Neuronal stem cell (in vitro differentiated cells): ENCODE data around the gene CENPO.
A peak's percentile ranks its signal among the peaks of the same experiment; 100 is the strongest.
"Not testable (repeated sequence)": the region's sequence is repeated elsewhere in the genome, so short reads cannot be mapped to it uniquely, and the experiment has no call there.

ENCODE experiments used
- DNase-seq: peaks from one replicate; pipeline ENCODE4 v3.0.0-alpha.2; 2013; ENCODE audit warnings: low spot score
- H2AFZ ChIP-seq: one replicate; pipeline ENCODE4 v1.6.1; 2013; ENCODE audit warnings: mild to moderate bottlenecking, low read length, inconsistent platforms
- H2AK5ac ChIP-seq: 2 replicates; pipeline ENCODE4 v1.6.1; 2013; ENCODE audit warnings: low read depth, mild to moderate bottlenecking, inconsistent platforms, low read length, moderate library complexity, mixed read lengths
- H2BK120ac ChIP-seq: 2 replicates; pipeline ENCODE4 v1.6.1; 2013; ENCODE audit warnings: low read depth, mild to moderate bottlenecking, inconsistent platforms, low read length, moderate library complexity, mixed read lengths
- H2BK12ac ChIP-seq: one replicate; pipeline ENCODE4 v1.6.1; 2013; ENCODE audit warnings: low read length, inconsistent platforms
- H2BK15ac ChIP-seq: 2 replicates; pipeline ENCODE4 v1.6.1; 2013; ENCODE audit warnings: mild to moderate bottlenecking, low read length, inconsistent platforms, mixed read lengths
- H2BK5ac ChIP-seq: one replicate; pipeline ENCODE4 v1.6.1; 2013; ENCODE audit warnings: inconsistent platforms, mild to moderate bottlenecking, low read length, moderate library complexity
- H3K14ac ChIP-seq: one replicate; pipeline ENCODE4 v1.6.1; 2013; ENCODE audit warnings: low read length, inconsistent platforms
- H3K18ac ChIP-seq: 2 replicates; pipeline ENCODE4 v1.6.1; 2013; ENCODE audit warnings: low read length, inconsistent platforms
- H3K23ac ChIP-seq: 2 replicates; pipeline ENCODE4 v1.6.1; 2013; ENCODE audit warnings: low read depth, mild to moderate bottlenecking, mixed read lengths, low read length, inconsistent platforms; ENCODE audit not compliant: poor library complexity
- H3K27ac ChIP-seq: replicated peaks from 3 replicates; pipeline ENCODE4 v1.5.1; 2013; ENCODE audit warnings: low read length, inconsistent platforms
- H3K27me3 ChIP-seq, 3 experiments: 2 replicates each; pipeline ENCODE4 v1.6.1; 2013; ENCODE audit warnings: low read length in 3 of 3, mild to moderate bottlenecking in 2 of 3, inconsistent platforms in 1 of 3, low read depth in 1 of 3, mixed read lengths in 1 of 3, moderate library complexity in 1 of 3; ENCODE audit not compliant: control insufficient read depth in 3 of 3, insufficient read depth in 3 of 3
- H3K36me3 ChIP-seq, 2 donors: replicated peaks in 1 of 2; 2 replicates each; pipeline ENCODE4 v1.6.1; 2013; ENCODE audit warnings: low read length in 2 of 2; ENCODE audit not compliant: control insufficient read depth in 2 of 2, insufficient read depth in 2 of 2
- H3K4ac ChIP-seq: 2 replicates; pipeline ENCODE4 v1.6.1; 2013; ENCODE audit warnings: inconsistent platforms, mild to moderate bottlenecking, low read length, moderate library complexity
- H3K4me1 ChIP-seq, 2 donors: 1 replicate in 1 of 2; 2 replicates in 1 of 2; pipeline ENCODE4 v1.6.1; 2013; ENCODE audit warnings: low read length in 2 of 2, low read depth in 1 of 2; ENCODE audit not compliant: control insufficient read depth in 2 of 2, insufficient read depth in 1 of 2
- H3K4me2 ChIP-seq: one replicate; pipeline ENCODE4 v1.6.1; 2013; ENCODE audit warnings: mild to moderate bottlenecking, low read length, inconsistent platforms; ENCODE audit not compliant: insufficient read depth, poor library complexity, severe bottlenecking
- H3K4me3 ChIP-seq, 2 donors: 2 replicates each; pipeline ENCODE4 v1.5.1; 2013; ENCODE audit warnings: low read length in 2 of 2, mild to moderate bottlenecking in 2 of 2, inconsistent platforms in 1 of 2, moderate library complexity in 1 of 2
- H3K79me1 ChIP-seq: one replicate; pipeline ENCODE4 v1.6.1; 2013; ENCODE audit warnings: low read depth, mild to moderate bottlenecking, inconsistent platforms, low read length, moderate library complexity
- H3K9ac ChIP-seq: one replicate; pipeline ENCODE4 v1.6.1; 2013; ENCODE audit warnings: mild to moderate bottlenecking, low read depth, low read length, inconsistent platforms; ENCODE audit not compliant: poor library complexity
- H3K9me3 ChIP-seq, 2 donors: replicated peaks in 1 of 2; 2 replicates each; pipeline versions ENCODE3 to v1.6.1; 2013; ENCODE audit warnings: low read length in 2 of 2, mild to moderate bottlenecking in 2 of 2, inconsistent platforms in 1 of 2, low read depth in 1 of 2, mixed read lengths in 1 of 2, moderate library complexity in 1 of 2; ENCODE audit not compliant: control insufficient read depth in 2 of 2, insufficient read depth in 1 of 2
- H4K8ac ChIP-seq: one replicate; pipeline ENCODE4 v1.6.1; 2013; ENCODE audit warnings: low read depth, mild to moderate bottlenecking, inconsistent platforms, low read length, moderate library complexity
- H4K91ac ChIP-seq: one replicate; pipeline ENCODE4 v1.6.1; 2013; ENCODE audit warnings: low read length, low read depth, mild to moderate bottlenecking, inconsistent platforms; ENCODE audit not compliant: poor library complexity
- WGBS, 2 donors: extraction: QIAGEN DNeasy Blood & Tissue Kit; methylation state at CpG; one replicate each; pipeline ENCODE4 v1.1.7; 2013; ENCODE audit warnings: missing lambda C conversion rate in 2 of 2, mixed read lengths in 1 of 2; ENCODE audit not compliant: insufficient read length in 2 of 2, insufficient replicate concordance in 1 of 2; ENCODE audit errors: extremely low coverage in 2 of 2; 5-methylcytosine and 5-hydroxymethylcytosine counted together

The CENPO gene

DNA sequence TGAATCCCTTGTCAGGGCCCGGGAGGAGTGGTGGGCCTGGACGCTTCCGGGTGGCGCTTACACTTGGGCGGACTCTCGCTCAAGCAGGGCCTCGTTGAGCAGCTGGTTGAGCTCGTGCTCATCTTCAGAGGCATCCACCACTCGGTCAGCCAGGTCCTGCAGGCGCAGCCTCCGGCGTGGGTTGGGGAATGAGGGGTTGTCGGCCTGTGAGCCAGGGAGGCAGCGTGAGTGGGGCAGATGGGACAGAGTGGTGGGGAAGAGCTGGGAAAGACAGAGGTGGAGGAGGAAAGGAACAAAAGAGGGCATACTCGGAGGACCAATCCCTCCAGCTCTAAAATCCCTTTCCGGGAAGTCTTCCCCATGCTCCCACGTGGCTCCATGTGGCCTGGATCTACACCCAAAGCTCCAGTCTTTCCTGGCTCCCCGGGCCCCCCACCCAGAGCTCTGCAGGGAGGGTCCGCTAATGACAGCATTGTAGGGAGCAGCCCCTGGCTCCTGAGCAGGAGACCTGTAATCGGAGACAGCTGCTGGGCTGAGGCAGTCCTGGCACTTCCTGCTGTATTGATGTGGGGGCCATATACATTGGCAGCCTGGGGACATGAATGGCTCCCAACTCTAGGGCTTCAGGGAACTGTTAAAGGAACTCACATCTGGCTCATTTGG lies 41.6 kb downstream of the CENPO start:
- Histone ChIP-seq H3K4me1 (peaks cover 15 to 21% of the 10 kb centered on the region in 2 donors), H3K27me3 (no peaks in the 10 kb centered on the region), H3K27ac (no peak overlapping the region), H2BK5ac (no peak overlapping the region), H2AK5ac (no peak overlapping the region), H2BK120ac (no peak overlapping the region), H2AFZ (no peak overlapping the region), H3K14ac (peak overlapping the region; percentile 47), H4K91ac (peak overlapping the region; percentile 48), H3K4ac (no peak overlapping the region), H2BK12ac (no peak overlapping the region), H3K4me3 (no peak overlapping the region), H3K4me2 (no peak overlapping the region), H2BK15ac (no peak overlapping the region), H3K23ac (peak overlapping the region; percentile 80), H3K18ac (no peak overlapping the region), H3K9me3 (peaks cover 4 to 14% of the 10 kb centered on the region in 2 donors), H4K8ac (no peak overlapping the region), H3K79me1 (peaks cover 2% of the 10 kb centered on the region), H3K9ac (no peak overlapping the region), H3K36me3 (peaks cover 33 to 74% of the 10 kb centered on the region in 2 donors)
- no CpG with 5 or more reads among the region's 20 CpGs for WGBS, 2 donors
- DNase-seq = no peak

DNA sequence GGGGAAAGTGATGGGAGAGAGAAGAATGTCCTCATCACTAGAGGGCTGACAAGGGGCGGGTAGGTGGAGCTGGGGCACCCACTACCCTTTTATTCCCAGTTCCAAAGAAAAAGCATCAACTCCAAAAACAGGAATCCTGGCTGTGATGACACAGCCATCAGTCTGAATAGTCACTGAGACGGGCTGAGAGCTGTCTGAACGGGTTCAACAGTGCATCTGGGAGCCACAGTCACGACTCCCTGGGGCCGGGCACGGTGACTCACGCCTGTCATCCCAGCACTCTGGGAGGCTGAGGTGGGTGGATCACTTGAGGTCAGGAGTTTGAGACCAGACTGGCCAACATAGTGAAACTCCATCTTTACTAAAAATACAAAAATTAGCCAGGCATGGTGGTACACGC lies 42.2 kb downstream of the CENPO start:
- H3K27me3 ChIP-seq, H2BK5ac ChIP-seq, DNase-seq, H3K4me3 ChIP-seq, H3K14ac ChIP-seq, H2BK120ac ChIP-seq, H2BK15ac ChIP-seq, H3K4me2 ChIP-seq, H2BK12ac ChIP-seq, H3K23ac ChIP-seq, H4K8ac ChIP-seq, H2AFZ ChIP-seq, H3K18ac ChIP-seq, H3K4ac ChIP-seq, H3K9ac ChIP-seq, H4K91ac ChIP-seq, H3K27ac ChIP-seq, H3K79me1 ChIP-seq, H2AK5ac ChIP-seq: not testable (repeated sequence)
- H3K4me1 ChIP-seq = peaks cover 15 to 21% of the 10 kb centered on the region in 2 donors
- WGBS, 2 donors = no CpG with 5 or more reads among the region's 8 CpGs
- H3K36me3 ChIP-seq = peaks cover 31 to 77% of the 10 kb centered on the region in 2 donors
- H3K9me3 ChIP-seq = peaks cover 2 to 13% of the 10 kb centered on the region in 2 donors

DNA sequence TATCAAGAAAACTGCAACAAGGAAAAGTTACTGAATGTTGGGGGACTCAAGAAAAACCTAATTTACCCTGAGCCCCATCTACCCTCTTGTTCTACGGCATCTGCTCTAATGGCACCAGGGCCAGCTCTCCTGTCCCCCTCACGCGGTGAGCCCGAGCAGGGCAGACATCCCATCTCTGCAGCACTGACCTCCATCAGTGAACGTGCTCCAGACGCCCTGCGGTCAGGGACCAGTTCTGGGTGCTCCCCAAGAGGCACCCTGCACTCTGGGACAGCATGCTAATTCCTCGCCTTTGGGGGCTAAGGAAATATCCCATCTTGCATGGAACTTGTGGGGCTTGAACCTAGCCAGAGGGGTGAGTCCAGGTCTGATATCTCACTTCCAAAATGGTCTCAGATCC lies 43.0 kb downstream of the CENPO start:
- Histone ChIP-seq H3K27me3 (no peaks in the 10 kb centered on the region), H2AK5ac (no peak overlapping the region), H3K36me3 (peaks cover 28 to 78% of the 10 kb centered on the region in 2 donors), H3K4me1 (peaks cover 15 to 21% of the 10 kb centered on the region in 2 donors), H3K79me1 (peaks cover 2% of the 10 kb centered on the region), H3K4me3 (no peak overlapping the region), H3K14ac (peak overlapping the region; percentile 63), H2BK12ac (no peak overlapping the region), H2BK120ac (no peak overlapping the region), H3K4ac (no peak overlapping the region), H3K18ac (peak overlapping the region; percentile 19), H4K91ac (no peak overlapping the region), H4K8ac (no peak overlapping the region), H3K9ac (no peak overlapping the region), H3K9me3 (peaks cover 0 to 12% of the 10 kb centered on the region in 2 donors), H2BK5ac (no peak overlapping the region), H3K4me2 (no peak overlapping the region), H2AFZ (no peak overlapping the region), H3K23ac (no peak overlapping the region), H2BK15ac (no peak overlapping the region), H3K27ac (no peak overlapping the region)
- WGBS, 2 donors = no CpG with 5 or more reads among the region's 8 CpGs
- no peak for DNase-seq

DNA sequence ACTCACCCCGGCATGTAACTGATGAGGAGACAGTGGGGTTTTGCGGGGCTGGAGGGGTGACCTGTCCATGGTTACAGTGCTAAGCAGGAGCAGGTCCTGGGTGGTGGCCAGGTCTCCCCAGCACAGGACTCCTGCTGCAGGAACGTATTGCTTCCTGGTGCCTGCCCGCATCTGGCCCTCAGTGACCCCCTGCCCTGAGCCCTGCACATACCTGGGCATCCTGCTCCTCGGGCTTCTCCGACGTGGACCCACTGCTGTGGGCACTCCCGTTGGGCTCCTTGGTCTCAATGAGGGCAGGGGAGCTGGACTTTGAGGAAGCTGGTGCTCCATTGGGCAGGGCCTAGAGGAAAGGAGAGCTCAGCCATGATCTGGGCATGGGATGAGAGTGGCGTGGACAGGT lies 43.5 kb downstream of the CENPO start:
- Histone ChIP-seq H3K4ac (no peak overlapping the region), H3K9ac (peak overlapping the region; percentile 44), H3K4me3 (no peak overlapping the region), H3K4me2 (no peak overlapping the region), H2BK5ac (peak overlapping the region; percentile 91), H3K9me3 (peaks cover 0 to 10% of the 10 kb centered on the region in 2 donors), H3K14ac (no peak overlapping the region), H3K4me1 (peaks cover 11 to 18% of the 10 kb centered on the region in 2 donors), H2BK12ac (no peak overlapping the region), H2AFZ (no peak overlapping the region), H3K27ac (no peak overlapping the region), H3K23ac (no peak overlapping the region), H4K91ac (no peak overlapping the region), H3K18ac (no peak overlapping the region), H3K27me3 (no peaks in the 10 kb centered on the region), H3K36me3 (peaks cover 31 to 83% of the 10 kb centered on the region in 2 donors), H4K8ac (no peak overlapping the region), H3K79me1 (peaks cover 2% of the 10 kb centered on the region), H2BK120ac (no peak overlapping the region), H2AK5ac (no peak overlapping the region), H2BK15ac (no peak overlapping the region)
- DNase-seq = no peak
- no CpG with 5 or more reads among the region's 9 CpGs for WGBS, 2 donors
